Islet of Langerhans (tissue), 1 donor: ENCODE results near the gene CD27.
"Not testable (repeated sequence)": the region's sequence is repeated elsewhere in the genome, so short reads cannot be mapped to it uniquely, and the experiment has no call there.

Experiments
- FAIRE-seq: peaks from one replicate; lab custom pipeline; 2011; peaks lifted over from hg19 to GRCh38; lab: Jason Lieb, UNC

Gene CD27

DNA sequence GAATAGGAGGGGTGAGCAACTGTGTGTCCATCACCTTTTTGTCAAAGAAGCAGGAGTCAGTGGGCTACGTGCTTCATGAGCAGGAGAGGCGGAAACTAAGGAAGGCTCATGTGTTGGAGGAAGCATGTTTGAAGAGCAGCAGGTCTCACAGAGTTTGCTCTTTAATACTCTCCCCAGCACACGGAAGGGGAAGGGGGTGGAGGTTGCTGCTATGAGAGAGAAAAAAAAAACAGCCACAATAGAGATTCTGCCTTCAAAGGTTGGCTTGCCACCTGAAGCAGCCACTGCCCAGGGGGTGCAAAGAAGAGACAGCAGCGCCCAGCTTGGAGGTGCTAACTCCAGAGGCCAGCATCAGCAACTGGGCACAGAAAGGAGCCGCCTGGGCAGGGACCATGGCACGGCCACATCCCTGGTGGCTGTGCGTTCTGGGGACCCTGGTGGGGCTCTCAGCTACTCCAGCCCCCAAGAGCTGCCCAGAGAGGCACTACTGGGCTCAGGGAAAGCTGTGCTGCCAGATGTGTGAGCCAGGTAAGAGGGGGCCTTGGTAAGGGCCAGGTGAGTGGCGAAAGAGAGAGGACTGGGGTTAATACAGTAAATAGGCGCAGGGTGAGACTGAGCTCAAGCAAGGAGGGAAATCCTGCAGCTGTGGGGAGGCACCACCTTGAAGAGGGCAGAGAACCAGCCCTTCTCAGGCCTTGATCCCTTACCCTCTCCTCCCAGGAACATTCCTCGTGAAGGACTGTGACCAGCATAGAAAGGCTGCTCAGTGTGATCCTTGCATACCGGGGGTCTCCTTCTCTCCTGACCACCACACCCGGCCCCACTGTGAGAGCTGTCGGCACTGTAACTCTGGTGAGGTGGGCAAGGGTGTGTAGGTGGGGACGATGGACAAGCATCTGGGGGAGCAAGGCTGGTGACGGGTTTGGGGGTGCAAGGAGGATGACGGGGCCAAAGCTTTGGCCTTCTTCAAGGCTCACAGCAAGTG is at the start of gene CD27:
Gene CD27, plus strand, starts transcription at position 252 of the 985 bp plus-strand sequence. Its CDS starts 141 bp downstream, at position 393.
- FAIRE-seq, result no peak

DNA sequence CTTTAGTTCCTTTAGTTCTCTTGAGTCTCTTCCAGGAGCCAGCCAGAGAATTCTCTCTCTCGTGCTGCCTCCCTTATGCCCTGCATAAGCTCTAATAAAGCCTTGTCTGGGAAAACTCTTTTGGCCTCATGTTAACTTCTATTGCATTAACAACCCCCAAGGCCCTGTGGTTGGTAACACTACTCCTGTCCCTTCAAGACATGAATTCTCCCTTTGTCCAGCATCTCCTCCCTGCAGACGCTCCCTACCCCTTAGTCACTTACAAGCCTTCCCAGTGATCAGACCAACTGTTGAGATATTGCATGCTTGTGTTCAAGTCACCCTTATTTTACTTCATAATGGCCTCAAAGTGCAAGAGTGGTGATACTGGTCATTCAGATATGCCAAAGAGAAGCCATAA is 48.7 kb upstream of the CD27 start:
- FAIRE-seq, result no peak

- no peak for FAIRE-seq
Observed at GRCh38 chr12:6399884-6400644, 44.7 kb upstream of the CD27 start.

DNA sequence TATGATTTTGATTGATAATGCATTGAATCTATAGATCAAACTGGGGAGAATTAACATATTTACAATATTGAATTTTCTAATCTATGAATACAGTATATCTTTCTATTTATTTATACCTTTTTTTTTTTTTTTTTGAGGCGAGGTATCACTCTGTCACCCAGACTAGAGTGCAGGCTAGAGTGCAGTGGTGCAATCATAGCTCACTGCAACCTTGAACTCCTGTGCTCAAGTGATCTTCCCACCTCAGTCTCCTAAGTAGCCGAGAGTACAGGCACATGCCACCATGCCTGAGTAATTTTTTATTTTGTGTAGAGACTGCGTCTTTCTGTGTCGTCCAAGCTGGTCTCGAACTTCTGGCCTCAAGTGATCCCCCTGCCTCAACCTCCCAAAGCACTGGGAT is 40.4 kb upstream of the CD27 start:
- FAIRE-seq, result no peak

- no peak for FAIRE-seq
Observed at GRCh38 chr12:6405963-6406362, 38.8 kb upstream of the CD27 start.

DNA sequence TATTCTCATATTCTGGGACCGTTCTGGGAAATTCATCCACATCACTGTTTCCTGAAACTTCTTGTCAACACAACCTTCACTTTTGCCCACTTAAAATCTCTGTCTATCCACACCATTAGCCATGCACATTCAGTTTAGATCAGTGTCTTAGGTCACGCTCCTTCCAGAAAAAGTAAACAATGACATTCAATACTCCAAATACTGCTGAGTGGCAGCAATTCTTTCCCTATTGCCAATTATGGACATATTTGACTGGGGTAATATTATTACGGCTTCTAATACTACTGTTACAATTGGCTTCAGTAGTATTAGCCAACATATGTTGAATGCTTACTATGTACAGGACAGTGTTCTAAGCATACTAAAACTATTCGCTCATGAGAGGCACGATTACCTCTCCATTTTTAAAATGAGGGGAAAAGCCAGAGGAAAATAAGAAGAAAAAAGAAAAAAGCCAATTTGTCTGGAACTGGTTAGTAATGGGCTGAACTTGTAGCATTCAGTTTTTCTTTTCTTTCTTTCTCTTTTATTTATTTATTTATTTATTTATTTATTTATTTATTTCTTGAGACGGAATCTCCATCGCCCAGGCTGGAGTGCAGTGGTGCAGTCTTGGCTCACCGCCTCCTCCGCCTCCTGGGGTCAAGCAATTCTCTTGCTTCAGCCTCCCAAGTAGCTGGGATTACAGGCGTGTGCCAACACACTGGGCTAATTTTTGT is 37.4 kb upstream of the CD27 start:
- FAIRE-seq, result no peak

DNA sequence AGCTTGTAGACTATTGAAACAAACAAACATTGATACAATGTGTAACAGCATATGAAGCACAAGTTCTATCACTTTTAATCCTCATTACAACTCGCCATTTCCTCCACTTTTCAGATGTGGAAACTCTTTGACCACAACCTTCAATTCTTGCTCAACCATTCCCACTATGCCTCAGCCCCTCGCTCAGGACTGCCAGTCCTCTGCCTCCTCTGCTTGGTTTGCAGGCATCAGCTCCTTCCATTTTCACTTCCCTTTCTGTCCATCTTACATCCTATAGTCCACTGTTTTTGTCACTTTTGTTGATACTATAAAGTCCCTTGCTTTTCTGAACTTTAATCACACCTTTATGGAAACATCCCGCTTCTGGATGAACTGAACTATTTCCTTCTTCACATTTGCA is 28.2 kb upstream of the CD27 start:
- FAIRE-seq, result no peak

DNA sequence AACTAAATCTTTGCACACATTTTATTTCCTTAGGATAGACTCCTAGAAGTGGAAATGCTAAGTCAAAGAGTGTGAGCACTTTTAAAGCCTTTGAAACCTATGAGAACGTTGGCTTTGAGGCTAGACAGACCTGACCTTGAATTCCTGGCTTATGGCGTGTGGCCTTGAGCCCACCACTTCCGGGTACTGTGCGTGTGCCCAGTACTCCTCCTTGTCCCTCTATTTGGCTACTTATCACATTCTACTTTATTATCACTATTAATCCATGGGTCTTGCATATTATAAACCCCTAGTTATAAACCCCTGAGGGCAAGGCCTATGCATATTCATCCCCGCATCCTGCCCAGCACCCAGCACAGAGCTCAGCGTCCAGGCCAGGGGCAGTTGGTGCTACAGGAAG is 26.0 kb upstream of the CD27 start:
- FAIRE-seq, result no peak

GRCh38 chr12:6420364-6420763 is 24.4 kb upstream of the CD27 start:
- FAIRE-seq, result no peak

DNA sequence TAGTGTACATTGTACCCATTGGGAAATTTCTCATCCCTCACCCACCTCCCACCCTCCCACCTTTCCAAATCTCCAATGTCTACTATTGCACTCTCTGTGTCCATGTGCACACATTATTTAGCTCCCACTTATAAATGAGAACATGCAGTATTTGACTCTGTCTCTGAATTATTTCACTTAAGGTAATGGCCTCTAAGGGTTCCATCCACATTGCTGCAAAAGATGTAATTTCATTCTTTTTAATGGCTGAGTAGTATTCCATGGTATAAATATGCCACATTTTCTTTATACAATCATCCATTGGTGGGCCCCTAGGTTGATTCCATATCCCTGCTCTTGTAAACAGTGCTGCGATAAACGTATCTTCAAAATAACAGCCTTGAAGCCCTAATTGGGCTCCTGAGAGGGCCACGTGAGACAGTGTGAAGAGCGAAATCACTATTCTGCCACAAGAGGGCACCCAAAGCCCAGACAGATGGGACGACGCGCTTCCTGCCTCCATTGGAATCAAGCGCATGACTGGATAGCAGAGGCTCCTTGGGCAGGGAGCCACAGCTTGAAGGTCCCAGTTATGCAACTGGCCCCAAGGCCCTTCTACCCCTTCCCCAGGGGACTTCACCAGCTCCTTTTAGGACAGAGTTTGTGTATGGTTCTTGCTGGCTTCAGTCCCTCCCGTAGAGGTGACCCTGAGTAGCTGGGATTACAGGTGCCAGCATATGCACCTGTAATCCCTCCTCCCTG is 21.3 kb upstream of the CD27 start:
- peak; percentile 70 for FAIRE-seq

- FAIRE-seq, result no peak
Observed at GRCh38 chr12:6424008-6424347, 20.8 kb upstream of the CD27 start.

- FAIRE-seq, result no peak
Observed at GRCh38 chr12:6424866-6425265, 19.9 kb upstream of the CD27 start.

DNA sequence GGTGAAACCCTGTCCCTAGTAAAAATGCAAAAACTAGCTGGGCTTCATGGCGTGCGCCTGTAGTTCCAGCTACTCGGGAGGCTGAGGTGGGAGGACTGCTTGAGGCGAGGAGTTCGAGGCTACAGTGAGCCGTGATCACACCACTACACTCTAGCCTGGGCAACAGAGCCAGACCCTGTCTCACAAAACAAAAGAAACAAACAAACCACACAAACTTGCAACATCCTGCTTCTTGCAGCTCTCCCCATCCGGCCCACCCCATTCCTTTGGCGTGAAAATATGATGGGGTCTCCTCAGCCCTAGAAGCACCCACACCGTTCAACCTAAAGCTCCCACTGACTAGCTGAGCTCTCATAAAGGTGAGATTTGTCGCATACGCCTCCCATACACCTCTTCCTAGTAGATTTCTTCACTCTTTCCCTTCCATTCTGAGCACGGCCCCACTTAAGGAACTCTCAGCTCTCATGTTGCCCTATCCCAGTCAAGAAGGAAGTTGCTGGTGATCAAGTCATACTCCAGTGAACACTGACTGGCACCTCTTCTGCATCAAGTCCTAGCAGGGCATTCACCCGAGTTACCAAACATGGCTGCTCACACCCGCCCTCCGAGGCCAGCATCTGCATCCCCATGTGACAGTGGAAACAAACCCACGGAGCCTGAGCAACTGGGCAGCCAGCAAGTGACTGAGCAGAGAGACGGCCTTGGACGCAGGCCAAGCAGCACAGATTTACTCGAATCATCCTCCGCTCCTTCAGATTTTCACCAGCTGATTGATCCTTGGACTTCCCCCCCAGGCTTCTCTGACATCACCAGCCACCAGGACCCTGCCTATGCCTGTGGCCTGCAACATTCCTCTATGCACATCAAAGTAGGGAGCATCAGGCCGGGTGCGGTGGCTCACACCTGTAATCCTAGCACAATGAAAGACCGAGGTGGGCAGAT is 18.9 kb upstream of the CD27 start:
- FAIRE-seq, result no peak

DNA sequence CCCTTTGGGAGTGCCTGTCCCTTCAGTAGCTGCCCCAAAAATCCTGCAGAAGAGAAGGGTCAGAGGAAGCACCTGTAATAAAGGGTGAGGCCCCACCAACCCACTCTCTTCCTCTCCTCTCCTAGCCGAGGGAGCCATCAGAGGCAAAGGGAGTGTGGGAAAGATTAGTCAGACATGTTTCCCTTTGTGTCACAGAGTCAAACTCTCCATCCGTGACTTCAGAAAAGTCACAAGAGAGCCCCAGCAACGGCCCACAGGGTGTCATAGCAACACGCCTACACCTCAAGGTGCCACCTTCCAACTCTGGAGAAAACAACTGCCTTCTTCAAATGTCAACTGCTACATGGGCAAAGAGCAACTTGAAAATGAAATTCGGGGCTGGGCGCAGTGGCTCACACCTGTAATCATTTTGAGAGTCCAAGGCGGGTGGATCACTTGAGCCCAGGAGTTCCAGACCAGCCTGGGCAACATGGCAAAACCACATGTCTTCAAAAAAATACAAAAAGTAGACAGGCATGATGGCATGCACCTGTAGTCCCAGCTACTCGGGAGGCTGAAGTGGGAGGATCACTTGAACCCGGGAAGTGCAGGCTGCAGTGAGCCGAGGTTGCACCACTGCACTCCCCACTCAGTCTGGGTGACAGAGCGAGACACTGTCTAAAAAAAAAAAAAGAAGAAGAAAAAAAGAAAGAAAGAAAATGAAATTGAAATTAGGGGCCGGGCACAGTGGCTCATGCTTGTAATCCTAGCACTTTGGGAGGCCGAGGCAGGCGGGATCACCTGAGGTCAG is 17.7 kb upstream of the CD27 start:
- FAIRE-seq, result no peak

- not testable (repeated sequence) for FAIRE-seq
Observed at GRCh38 chr12:6427796-6428195, 17.0 kb upstream of the CD27 start.

GRCh38 chr12:6428326-6428725 is 16.4 kb upstream of the CD27 start:
- FAIRE-seq, result no peak

DNA sequence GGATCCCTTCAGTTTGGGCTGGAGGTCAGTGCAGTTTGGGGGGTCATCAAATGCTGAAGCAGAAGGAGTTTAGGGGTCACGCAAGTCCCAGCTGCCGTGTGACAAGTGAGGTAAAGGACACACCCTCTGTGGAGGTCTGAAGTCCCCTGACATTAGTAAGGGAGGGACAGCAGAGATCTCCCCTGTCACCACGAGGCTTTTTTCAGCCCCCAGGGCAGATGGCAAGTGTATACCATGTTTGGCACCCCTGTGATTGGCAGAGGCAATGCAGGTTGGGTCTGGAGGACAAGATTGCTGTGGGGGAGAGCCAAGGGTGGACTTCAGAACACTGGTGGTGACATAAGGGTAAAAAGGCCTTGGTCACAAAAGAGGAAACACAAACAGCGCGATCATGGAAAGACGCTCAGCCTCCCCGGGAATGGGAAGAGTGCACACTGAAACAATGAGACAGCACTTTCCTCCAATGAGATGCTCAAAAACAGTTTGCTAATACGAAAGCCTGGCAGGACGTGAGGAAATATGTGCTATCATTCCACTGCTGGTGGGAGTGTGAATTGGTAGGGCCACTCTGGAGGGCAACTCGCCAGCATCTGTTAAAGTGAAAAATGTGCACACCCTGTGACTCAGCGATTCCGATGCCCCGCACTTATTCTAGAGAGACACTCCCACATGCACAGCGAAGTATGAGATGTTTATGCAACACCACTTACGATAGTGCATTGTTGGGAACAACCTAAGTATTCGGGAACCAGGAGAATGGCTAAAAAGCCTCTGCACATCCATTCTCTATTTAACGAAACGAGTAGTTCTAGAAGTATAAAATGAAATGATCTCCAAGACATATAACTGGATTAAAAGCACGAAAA is 14.4 kb upstream of the CD27 start:
- no peak for FAIRE-seq

GRCh38 chr12:6432991-6433390 is 11.8 kb upstream of the CD27 start:
- no peak for FAIRE-seq
